Measurements from ENCODE around the gene KLHL2. TPM values are rescaled to one million over a fixed set of nuclear protein-coding genes. Genes with fewer than 3 reads are reported as not detected.
A peak's percentile ranks its signal among the peaks of the same experiment; 100 is the strongest.

KLHL2 gene
- total and polyA plus RNA-seq, 2 of the 13 experiments (the other 11 are each of a cell fraction or from before 2014, with no cell fraction given), result 9.2 to 17.6 TPM

DNA sequence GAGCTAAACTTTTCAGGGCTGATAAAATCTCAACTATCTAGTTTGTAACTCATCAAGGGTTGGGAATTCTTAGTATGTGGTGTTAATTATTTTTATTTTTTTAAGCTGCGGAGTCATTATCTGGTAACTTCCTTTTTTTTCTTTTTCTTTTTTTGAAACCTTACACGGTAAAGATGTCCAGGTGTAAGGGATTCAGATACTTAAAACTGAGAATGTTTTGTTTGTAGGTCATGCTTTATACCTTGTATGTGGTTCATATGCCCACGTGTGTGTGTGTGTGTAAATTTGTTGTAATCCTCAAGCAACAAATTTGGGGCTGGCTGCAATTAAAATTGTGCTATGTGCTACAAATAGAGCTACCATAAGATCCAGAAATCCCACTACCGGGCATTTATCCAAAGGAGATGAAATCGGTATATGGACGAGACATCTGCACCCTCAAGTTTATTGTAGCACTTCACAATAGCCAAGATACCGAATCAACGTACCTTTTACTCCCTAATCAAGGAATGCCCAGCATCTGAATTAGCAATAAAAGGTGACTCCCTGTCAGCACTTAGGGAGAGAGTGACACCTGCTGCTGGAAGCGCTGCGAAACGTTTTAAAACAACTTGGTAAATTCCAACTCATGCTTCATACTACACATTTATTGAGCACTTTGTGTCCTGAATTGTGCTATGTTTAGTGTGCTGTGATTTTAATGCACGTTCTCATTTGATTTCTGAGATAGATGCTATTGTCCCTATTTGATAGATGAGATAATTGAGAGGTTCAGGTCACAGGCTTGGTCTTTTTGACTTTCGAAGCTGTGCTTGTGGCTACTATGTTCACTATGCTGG is 136.2 kb downstream of the KLHL2 start (continued):
- TF ChIP-seq ZNF160 (CRISPR knock-in tag; IDR thresholded peaks at IDR 0.05), result no peak
- TF ChIP-seq SALL1 (CRISPR knock-in tag; IDR thresholded peaks at IDR 0.05), result peak; percentile 22; the same call in 1 of the 2 replicates
- no peak for TF ChIP-seq ETV6 (CRISPR knock-in tag; conservative IDR thresholded peaks at IDR 0.05)
- TF ChIP-seq, protein P1, sequence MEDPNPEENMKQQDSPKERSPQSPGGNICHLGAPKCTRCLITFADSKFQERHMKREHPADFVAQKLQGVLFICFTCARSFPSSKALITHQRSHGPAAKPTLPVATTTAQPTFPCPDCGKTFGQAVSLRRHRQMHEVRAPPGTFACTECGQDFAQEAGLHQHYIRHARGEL (CRISPR knock-in tag; IDR thresholded peaks at IDR 0.05), result no peak
- no peak for TF ChIP-seq TSC22D2 (CRISPR knock-in tag; IDR thresholded peaks at IDR 0.05; ENCODE audit: borderline replicate concordance)
- no peak for TF ChIP-seq RCOR2 (CRISPR knock-in tag; IDR thresholded peaks at IDR 0.05)
- TF ChIP-seq FOXO1 (CRISPR knock-in tag; IDR thresholded peaks at IDR 0.05), result no peak
- no peak for TF ChIP-seq ZNF770 (CRISPR knock-in tag; IDR thresholded peaks at IDR 0.05)
- TF ChIP-seq ZNF646 (CRISPR knock-in tag; IDR thresholded peaks at IDR 0.05), result no peak
- no peak for TF ChIP-seq ATF7 (IDR thresholded peaks at IDR 0.05)
- no peak for TF ChIP-seq ATF7 (CRISPR knock-in tag; IDR thresholded peaks at IDR 0.05)
- TF ChIP-seq, protein P2, sequence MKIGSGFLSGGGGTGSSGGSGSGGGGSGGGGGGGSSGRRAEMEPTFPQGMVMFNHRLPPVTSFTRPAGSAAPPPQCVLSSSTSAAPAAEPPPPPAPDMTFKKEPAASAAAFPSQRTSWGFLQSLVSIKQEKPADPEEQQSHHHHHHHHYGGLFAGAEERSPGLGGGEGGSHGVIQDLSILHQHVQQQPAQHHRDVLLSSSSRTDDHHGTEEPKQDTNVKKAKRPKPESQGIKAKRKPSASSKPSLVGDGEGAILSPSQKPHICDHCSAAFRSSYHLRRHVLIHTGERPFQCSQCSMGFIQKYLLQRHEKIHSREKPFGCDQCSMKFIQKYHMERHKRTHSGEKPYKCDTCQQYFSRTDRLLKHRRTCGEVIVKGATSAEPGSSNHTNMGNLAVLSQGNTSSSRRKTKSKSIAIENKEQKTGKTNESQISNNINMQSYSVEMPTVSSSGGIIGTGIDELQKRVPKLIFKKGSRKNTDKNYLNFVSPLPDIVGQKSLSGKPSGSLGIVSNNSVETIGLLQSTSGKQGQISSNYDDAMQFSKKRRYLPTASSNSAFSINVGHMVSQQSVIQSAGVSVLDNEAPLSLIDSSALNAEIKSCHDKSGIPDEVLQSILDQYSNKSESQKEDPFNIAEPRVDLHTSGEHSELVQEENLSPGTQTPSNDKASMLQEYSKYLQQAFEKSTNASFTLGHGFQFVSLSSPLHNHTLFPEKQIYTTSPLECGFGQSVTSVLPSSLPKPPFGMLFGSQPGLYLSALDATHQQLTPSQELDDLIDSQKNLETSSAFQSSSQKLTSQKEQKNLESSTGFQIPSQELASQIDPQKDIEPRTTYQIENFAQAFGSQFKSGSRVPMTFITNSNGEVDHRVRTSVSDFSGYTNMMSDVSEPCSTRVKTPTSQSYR (CRISPR knock-in tag; IDR thresholded peaks at IDR 0.05; ENCODE audit: borderline replicate concordance), result no peak
- no peak for TF ChIP-seq MAFK (conservative IDR thresholded peaks at IDR 0.05 in 1 of 2, IDR thresholded peaks at IDR 0.05 in 1 of 2; ENCODE audit: low read length in 2 of 2)
- TF ChIP-seq ZBTB7B (CRISPR knock-in tag; IDR thresholded peaks at IDR 0.05), result no peak
- TF ChIP-seq PHF5A (CRISPR knock-in tag; IDR thresholded peaks at IDR 0.05; ENCODE audit: low read depth, unreplicated experiment), result no peak
- no peak for TF ChIP-seq ZNF12 (CRISPR knock-in tag; IDR thresholded peaks at IDR 0.05)
- TF ChIP-seq ZNF20 (CRISPR knock-in tag; IDR thresholded peaks at IDR 0.05), result no peak
- TF ChIP-seq RBM39 (IDR thresholded peaks at IDR 0.05; ENCODE audit: low read depth, low read length, poor library complexity, severe bottlenecking), result no peak
